Omental fat pad (tissue), 4 donors: ENCODE data around the gene ADNP. TPM values are rescaled to one million over a fixed set of nuclear protein-coding genes. Genes with fewer than 3 reads are reported as not detected.
"Not testable (repeated sequence)": the region's sequence is repeated elsewhere in the genome, so short reads cannot be mapped to it uniquely, and the experiment has no call there.

Experiments used
- ATAC-seq: fragments of 150-250 bp; one replicate; pipeline ENCODE4 v1.9.1; 2016; ENCODE audit warnings: mild to moderate bottlenecking, moderate library complexity; ENCODE audit not compliant: low FRiP score
- DNase-seq: peaks from one replicate; pipeline ENCODE4 v3.0.0-alpha.2; 2019; ENCODE audit warnings: low spot score
- total RNA-seq, 4 donors: library from RNA; depleted of rRNA; stranded (reverse); fragments of >200 nt; gene quantifications; one replicate each; pipeline ENCODE4 v1.1.0, GENCODE V29; 2016
- TF ChIP-seq, protein P1 (sequence below), 3 donors: fragments of 450-650 bp; IDR thresholded peaks; one replicate each; pipeline ENCODE4 v1.5.1; 2016 to 2017; ENCODE audit warnings: antibody characterized with exemption in 3 of 3, mild to moderate bottlenecking in 3 of 3, moderate library complexity in 2 of 3

The ADNP gene
- total RNA-seq, 4 donors from 2014 or later = 42.2 to 65.9 (median 47.3) TPM

DNA sequence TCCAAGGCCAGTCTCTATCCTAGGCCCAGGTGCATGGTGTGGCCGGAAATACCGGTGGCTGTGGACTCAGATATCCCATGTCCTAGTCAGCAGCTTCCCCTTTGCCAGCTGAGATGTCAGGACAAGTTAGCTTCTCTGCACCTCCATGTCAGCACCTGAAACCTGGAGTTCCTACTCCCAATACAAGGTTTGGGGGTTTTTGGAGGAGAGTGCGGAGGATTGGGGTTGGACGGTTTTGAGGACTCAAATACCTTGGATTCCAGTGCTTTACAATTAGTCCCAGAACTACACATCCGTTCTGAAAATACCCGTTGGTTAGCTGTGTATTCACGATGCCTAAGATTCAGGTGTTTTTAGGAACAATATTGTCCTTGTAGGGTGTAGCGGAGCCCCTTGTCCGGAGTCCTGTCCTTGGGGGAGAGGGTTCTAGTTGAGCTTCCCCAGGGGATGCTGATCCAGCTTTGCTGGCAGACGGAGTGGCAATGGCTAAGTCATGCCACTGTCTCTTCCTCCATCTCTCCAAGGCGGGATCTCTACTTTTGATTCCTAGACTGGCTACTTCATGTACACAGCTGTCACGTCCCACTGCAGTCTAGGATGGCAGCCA, 45.0 kb downstream of the ADNP start:
- no peak for ATAC-seq
- DNase-seq = no peak
- TF ChIP-seq, protein P1, sequence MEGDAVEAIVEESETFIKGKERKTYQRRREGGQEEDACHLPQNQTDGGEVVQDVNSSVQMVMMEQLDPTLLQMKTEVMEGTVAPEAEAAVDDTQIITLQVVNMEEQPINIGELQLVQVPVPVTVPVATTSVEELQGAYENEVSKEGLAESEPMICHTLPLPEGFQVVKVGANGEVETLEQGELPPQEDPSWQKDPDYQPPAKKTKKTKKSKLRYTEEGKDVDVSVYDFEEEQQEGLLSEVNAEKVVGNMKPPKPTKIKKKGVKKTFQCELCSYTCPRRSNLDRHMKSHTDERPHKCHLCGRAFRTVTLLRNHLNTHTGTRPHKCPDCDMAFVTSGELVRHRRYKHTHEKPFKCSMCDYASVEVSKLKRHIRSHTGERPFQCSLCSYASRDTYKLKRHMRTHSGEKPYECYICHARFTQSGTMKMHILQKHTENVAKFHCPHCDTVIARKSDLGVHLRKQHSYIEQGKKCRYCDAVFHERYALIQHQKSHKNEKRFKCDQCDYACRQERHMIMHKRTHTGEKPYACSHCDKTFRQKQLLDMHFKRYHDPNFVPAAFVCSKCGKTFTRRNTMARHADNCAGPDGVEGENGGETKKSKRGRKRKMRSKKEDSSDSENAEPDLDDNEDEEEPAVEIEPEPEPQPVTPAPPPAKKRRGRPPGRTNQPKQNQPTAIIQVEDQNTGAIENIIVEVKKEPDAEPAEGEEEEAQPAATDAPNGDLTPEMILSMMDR (IDR thresholded peaks at IDR 0.05) = no peak

DNA sequence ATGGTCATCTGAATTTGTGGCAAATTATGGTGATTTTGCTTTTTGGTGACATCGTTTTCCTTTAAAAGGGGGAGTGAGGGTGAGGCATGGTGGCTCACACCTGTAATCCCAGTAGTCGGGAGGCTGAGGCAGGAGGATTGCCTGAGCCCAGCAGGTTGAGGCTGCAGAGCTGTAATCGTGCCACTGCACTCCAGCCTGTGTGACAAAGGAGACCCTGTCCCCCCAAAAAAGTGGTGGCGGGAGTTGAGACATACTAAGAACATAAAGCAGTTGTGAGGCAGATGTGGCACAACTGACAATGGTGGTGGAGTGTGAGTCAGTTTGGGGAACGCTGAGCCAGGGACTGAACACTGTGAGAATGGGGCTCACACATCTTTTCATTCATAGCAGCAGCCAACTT, 45.5 kb downstream of the ADNP start:
- no peak for DNase-seq
- TF ChIP-seq, protein P1 (IDR thresholded peaks at IDR 0.05) = no peak

DNA sequence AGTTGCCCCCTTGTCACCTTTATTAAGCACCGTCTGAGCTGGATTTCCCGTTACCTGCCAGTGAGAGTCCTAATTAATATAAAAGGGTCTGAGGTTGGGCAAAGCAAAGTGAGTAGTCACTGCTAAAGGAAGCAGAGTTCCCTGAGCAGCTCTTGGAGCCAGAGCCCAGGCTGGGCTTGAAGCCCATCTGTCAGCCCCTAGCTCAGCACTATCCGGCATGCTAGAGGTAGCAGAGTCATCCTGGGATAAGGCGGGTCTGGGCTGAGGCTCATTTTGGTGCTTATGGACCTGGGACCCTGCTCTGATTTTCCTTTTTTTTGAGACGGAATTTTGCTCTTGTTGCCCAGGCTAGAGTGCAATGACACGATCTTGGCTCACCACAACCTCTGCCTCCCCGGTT, 46.2 kb downstream of the ADNP start:
- DNase-seq = no peak
- ATAC-seq = no peak

More for the DNA sequence above, 45.5 kb downstream of the ADNP start:
- ATAC-seq = no peak

DNA sequence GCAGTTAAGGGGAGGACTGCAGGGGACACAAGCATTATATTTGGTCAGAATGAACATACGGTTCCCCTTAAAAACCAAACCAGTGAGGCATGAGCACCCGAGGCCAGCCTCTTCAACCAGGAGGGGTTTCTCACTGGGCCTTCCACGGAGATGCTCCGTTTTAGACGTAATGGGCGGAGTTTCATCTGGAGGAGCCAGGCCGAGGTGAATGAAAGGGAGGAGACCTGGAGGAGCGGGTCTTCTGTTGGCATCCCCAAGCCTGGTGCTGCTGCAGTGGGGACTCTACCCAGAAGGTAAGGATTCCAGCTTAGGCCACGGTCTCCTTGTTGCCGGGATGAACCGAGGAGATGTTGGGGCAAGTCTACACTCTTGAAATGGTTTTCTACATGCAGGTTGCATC, 47.4 kb downstream of the ADNP start:
- TF ChIP-seq, protein P1 (IDR thresholded peaks at IDR 0.05) = no peak
- no peak for DNase-seq

More for the DNA sequence above, 46.2 kb downstream of the ADNP start:
- TF ChIP-seq, protein P1 (IDR thresholded peaks at IDR 0.05) = no peak

DNA sequence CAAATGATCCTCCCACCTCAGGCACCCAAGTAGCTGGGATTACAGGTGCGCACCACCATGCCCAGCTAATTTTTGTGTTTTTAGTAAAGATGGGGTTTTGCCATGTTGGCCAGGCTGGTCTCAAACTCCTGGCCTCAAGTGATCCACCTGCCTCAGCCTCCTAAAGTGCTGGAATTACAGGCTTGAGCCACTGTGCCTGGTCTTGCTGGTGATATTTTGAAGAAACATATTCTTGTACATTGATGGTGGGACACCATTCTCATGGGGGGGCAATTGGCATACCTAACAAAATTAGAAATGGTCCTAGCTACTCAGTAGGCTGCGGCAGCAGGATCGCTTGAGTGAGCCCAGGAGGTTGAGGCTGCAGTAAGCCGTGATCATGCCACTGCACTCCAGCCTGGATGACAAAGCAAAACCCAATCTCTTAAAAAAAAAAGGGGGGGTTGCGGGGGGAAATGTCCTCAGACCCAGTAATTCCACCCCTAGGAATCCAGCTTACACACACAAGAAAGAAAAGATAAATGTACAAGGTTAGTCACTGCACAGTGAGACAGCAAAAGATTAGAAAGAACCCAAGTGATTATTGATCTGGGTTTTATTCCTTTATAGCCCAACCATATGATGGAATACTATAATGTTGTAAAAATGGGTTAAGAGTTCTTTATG, 49.3 kb downstream of the ADNP start:
- ATAC-seq, DNase-seq: not testable (repeated sequence)

More for the DNA sequence above, 47.4 kb downstream of the ADNP start:
- no peak for ATAC-seq

DNA sequence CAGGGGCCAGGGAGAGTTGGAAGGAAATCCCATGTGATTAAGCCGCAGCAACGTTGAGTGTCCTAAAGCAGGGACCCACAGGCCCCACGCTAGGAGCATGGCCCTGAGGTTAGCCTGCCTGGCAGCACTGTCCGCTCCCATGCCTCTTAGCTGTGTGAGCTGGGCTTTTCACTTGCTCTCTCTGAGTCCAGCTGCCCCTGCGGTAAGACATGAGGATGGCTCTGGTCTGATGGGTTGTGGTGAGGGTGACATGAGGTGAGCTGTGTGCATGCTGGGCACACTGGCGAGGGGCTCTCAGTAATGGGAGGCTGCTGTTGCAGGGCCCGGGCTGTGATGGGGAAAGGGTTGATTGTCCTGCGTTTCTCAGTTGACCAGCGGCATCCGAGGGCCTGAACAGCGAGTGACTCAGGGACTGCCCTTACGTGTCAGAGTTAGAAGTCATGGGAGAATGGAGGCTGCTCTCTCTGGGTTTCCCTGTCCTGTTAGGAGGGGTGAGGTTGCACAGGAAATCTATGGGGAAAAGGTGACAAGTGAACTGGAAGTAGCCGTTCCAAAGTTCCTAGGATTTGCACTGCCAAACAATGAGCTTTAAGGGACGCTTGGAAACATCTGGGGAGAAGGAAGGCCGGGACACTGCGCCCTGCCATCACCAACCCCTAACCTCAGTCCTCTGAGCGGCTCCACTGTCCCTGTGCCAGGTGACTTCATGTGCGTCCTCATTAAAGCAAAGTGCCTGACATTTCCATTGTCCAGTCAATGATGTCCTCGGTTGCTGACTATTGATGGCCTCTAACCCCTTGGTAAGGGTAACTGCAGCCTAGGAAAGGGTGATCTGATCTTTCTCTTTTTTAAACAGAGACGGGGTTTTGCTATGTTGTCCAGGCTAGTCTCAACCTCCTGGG, 51.3 kb downstream of the ADNP start:
- ATAC-seq (no peak), DNase-seq (no peak)
- TF ChIP-seq, protein P1 (IDR thresholded peaks at IDR 0.05) = no peak

DNA sequence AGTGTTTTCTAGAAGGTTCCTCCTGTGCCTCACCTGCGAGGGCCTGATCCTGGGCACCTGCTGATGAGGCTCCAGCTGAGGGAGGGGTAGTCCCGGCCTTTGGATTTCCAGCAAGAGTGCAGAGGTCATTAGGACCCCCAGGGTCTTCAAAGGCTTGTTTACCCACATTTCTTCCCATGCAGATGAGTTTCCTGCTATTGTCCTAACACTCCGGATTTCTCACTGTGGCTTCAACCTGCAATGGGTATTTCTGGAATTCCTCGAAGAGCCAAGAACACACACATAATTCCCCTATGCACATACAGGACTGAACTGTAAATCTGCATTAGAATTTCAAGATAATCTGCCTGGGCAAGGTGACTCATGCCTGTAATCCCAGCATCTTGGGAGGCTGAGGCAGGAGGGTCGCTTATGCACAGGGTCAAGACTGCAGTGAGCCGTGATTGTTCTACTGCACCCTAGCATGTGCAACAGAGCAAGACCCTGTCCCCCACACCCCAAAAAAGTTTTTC, 53.9 kb downstream of the ADNP start:
- DNase-seq = no peak

More for the DNA sequence above, 53.9 kb downstream of the ADNP start:
- TF ChIP-seq, protein P1 (IDR thresholded peaks at IDR 0.05) = no peak
- no peak for ATAC-seq
